Activated gamma-delta T cell (primary cell): ENCODE results near the gene RNF4.
"Not testable (repeated sequence)": the region's sequence is repeated elsewhere in the genome, so short reads cannot be mapped to it uniquely, and the experiment has no call there.

Experiments used
- DNase-seq: peaks from one replicate; lab custom pipeline; 2025; lab: John Stamatoyannopoulos, UW

RNF4 gene

DNA sequence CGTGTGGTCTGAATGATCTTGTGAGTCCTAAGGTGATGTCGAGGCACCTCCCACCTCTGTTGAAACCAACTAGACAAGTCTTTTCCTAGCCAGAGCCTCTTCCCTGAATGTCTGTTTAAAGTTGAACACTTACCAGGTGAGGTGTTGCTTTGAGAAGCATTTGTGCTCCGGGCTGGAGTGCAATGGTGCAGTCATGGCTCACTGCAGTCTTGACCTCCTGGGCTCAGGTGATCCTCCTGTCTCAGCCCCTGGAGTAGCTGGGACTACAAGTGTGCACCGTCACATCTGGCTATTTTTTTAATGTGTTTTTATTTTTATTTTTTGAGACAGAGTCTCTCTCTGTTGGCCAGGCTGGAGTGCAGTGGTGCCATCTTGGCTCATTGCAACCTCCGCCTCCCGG is 18.1 kb downstream of the RNF4 start:
- no peak for DNase-seq

DNA sequence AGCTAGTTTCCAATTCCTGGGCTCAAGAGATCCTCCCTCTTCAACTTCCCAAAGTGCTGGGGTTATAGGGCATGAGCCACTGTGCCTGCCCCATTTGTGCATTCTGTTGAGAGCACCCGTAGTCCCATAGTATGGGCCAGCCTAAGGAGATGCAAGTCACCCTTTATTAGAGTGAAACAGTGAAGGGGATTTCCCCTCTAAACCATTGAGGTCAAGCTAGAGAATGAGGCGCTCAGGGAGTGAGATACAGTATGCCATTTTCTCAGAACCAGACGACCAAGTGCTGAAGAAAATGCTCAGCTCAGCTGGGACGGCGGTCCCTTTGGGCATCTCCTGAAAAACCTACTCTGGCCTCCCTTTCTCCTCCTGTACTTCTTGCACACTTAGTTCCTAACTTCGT is 18.7 kb downstream of the RNF4 start:
- no peak for DNase-seq

DNA sequence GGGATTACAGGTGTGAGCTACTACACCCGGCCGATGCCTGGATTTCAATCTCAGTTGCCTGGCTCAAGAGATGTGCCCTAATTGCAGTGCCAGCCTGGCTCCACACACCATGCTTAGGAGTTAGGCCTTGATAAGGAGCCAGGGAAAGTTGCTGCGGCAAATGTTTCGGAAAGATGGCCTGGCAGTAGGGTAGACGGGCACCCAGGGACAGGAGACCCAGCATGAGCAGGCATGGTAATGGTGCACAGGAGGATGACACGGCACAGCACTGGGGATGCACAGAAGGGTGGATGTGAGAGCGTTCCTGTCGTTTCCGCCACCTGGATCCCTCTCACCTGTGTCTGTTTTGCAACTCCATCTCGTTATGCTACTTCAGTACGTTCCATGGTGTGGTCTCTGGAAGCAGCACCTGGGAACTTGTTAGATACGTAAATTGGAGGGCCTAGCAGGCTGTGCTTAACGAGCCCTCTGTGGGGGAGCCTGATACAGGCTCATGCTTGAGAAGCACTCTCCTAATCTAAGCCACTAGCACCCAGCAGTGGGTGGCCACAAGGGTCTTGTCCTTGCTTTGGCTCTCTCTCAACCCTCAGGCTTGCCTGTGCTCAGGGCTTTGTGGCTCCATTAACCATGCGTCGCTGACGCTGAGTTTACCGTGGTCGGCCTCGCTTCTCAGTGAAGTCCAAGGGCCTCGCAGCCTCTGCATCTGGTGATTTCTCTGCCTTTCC is 20.3 kb downstream of the RNF4 start:
- no peak for DNase-seq

DNA sequence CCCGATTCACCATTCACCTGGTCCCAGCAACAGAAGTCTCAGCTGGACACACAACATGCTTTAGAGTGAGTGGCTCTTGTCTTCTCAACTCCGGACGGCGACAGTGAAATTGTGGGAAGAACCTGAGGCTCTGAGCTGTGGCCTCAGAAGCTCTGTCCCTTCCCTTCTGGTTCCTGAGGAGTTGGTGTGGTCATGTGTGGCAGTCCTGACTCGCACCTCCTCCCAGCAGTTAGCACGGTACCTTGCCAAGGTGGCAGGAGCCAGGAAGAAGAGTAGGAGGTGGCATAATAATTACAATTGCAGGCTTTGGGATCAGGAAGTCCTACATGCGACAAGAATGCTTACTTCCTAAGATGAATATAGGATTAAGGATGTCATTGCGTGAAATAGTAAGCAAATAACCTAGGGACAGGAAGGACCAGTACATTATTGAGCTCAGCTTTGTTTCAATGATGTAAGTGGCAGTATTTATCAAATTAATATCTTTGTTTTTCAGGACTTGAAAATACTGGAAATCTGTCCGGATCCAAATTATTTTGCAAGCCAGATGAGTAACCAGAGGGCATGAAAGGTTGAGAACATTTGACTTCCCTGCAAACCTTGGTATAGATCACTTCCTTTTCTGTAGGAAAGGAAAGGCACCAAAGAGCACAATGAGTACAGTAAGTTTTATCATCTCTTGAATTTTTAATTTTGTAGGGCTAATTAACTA is 21.1 kb downstream of the RNF4 start:
- DNase-seq: no peak

DNA sequence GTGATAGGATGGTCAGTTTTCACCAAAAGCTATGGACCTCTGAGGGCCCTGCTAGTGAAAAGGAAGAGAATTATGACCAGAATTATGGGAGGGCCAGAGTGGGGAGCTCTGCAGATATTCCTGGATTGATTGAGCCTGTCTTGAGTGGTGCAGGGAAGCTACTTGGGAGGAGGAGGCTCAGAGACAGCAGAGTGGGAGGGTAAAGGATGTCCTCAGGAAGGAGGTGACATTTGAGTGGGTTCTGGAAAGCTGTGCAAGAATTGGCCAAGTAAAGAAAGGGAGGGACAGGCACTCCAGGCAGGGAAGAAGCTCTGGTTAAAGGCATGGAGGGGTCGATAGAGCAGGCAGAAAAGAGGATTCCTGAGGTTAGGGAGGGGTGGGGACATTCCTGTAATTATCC is 24.1 kb downstream of the RNF4 start:
- no peak for DNase-seq

DNA sequence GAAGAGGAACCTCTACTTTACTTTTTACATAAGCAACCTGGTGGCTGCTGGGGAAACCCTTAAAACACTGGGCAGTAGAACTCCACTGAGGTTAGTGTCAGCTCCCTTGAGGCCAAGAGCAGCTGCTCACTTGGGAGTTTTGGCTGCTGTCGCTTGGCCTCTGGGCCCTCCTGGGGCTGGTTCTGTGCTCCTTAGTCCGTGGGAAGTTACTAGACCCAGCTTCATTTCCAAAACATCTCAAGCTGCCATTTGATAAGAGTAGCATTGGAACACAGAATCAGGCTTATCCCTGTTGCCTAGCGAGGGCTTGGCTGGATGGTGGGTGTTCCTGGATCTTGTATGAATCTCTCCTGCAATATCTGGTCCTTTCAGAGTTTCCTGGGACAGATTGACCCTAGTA is 26.1 kb downstream of the RNF4 start:
- DNase-seq: no peak

DNA sequence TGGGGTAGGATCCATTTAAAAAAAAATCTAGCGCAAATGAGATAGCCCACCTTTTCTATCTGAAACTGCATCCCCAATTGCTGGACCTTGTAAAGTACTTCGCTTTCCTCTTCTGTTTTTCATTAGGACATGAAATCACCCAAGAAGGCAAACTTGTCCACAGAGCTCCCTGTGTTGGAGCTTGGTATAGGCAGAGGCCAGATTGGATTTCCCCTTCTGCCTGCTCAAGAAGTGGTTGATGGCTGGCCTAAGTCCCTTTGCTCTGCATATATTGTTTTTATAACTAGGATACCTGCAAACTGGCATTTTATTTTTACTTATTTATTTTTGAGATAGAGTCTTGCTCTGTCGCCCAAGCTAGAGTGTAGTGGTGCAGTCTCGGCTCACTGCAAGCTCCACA is 28.4 kb downstream of the RNF4 start:
- no peak for DNase-seq

DNA sequence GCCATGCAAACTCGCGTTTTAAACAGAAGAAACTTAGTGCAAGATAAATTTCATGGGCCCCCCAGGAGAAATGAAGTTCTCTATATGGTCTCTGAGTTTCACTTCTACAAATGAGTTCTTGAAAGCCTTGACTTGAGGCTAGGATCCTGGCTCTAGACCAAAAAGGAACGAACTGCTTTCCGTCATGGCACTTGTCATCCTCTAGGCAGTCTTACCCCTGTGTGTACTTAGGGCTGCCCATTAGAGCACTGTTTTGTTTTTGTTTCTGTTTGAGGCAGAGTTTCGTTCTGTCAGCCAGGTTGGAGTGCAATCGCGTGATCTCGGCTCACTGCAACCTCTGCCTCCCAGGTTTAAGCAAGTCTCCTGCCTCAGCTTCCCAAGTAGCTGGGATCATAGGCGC is 29.0 kb downstream of the RNF4 start:
- DNase-seq: no peak

DNA sequence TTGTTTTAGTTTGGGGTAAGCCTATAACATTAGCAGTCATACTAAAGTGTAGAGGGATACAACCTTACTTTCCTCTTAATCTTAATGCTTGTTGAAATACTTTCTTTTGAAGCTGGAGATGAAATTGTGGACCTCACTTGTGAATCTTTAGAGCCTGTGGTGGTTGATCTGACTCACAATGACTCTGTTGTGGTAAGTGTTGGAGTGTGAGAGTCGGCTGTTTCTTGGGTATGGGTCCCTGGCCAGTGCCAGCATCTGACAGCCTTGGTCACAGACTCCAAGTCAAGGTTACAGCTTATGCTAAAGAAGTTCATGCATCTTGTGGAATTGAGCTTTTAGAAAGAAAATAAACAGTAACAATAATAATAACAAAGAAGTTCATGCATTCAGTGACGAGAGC is 31.6 kb downstream of the RNF4 start:
- no peak for DNase-seq

DNA sequence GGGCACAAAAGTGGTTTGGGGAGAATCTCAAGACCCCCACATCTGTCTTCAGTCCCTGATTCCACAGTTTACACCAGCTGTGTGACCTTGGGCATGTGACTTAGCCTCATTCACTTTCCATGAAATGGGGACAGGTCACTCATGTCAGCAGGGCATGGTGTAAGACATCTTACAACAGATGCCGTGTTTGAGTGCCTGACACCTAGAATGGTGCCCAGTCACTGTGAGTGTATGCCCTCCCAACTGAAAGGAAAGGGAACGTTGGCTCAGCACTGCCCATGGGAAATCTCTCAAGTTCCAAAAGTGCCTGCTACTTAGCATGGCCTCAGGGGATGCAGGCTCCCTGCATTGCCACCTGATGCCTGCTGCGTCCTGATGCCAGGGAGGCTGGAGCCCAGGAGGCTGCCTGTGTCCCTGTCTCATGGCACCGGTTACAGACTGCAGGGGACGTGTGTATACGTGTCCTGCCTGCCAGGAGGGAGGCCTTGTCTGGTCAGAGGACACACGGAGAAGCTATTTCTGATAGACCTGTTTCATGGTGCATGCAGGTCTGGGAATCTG is 32.2 kb downstream of the RNF4 start:
- DNase-seq: no peak

DNA sequence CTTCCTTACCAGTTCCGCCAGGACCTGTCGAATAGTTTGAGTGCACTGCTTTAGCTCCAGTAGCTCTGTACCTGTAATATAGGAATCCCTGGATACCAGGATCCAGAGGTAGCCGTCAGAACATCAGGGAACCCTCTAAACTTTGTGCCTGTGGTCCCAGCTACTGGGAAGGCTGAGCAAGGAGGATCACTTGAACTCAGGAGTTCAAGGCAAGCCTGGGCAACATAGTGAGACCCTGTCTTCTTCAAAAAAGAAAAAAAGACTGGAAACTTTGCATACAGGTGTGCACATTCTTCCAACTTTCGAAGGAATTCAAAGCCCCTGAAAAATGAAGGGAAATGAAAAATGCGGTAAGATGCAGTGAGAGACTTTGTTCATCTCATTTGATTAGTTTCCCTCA is 34.9 kb downstream of the RNF4 start:
- no peak for DNase-seq

DNA sequence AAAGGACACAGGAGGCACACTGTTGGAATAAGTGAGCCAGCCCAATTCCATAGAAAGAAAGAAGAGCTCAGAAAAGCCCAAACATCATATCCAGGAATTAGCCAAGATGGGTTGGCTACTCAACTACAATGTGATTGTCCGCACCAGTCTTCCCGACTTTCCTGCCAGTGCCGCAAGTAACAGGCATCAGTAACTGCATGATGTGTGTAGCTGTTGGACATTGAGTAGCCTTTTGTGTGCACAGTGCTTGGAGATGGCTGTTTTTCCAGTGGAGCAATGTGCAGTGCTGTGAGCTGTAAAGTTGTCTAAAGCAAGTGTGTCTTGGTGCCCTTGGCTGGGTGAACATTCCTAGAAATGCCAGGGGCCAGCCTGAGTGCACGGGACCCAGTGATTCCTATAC is 38.4 kb downstream of the RNF4 start:
- no peak for DNase-seq

DNA sequence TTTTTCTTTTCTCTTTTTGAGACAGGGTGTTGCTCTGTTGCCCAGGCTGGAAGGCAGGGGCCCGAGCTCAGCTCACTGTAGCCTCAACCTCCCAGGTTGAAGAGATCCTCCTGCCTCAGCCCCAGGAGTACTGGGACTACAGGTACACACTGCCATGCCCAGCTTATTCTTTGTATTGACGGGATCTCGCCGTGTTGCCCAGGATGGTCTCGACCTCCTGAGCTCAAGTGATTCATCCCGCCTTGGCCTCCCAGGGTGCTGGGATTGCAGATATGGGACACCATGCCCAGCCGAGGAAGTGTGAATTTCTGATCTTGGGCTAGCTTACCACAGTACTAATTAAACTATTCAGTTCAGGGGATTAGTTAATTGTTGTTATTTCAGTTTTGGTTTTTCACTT is 38.9 kb downstream of the RNF4 start:
- DNase-seq: no peak

DNA sequence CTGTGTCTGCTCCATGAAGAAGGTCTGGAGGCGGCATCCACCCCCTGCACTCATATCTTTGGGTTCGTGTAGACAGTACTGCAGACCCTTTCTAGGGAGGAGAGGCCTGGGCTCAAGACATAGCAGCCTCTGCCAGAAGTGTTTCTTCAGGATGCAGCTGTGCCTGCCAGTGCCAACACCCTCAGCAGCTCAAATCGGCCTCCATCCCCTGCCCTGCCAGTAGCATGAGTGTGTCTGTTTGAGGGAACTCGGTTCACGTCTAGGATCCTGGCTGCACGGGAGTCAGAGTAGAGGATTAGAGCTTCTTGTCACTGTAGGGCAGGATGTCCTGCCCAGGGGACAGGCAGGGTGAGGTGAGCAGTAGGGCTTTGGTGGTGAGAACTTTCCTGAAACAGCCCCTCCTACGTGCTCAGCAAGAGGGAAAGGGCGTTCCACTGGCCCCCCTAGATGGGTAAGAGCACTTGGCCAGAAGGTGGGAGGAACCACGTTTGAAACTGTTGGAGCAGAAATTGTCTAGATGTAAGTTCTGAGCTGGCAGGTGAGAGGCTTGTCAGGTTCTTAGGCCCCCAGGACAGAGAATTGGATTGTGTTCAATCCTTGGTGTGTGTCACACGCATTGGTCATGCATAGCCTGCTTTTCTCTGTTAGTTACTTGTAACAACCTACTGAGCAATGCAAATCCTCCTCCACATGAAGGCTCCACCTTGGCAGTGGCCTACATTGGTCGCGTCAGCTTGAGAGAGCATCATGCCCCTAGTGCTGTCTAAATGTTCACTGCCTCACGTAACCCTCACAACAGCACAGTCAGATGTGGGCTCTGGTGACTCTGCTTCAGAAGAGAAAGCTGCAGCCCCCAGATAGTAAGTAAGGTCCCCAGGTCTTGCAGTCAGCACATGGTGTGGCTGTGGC is 41.7 kb downstream of the RNF4 start:
- DNase-seq: no peak

DNA sequence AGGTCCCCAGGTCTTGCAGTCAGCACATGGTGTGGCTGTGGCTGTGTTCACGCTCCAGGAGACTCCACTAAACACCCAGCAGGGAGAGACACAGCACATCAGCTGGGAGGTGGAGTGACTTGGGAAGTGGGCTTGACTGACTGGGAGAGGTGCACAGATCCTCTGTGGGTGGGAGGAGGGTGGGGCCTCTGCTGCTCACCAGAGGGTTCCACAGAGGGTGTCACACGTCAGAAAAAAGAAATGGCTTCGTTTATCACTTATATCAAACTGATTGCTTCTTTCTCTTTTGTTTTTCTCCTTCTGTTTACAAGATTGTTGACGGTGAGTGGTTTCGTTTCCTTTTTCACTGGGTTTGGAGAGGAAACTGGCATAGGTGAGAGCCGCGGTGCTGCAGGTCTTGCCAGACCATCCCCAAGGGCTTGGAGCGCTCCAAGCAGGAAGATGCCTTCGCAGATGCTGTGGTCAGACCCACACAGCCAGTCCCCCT is 42.8 kb downstream of the RNF4 start:
- DNase-seq: no peak

DNA sequence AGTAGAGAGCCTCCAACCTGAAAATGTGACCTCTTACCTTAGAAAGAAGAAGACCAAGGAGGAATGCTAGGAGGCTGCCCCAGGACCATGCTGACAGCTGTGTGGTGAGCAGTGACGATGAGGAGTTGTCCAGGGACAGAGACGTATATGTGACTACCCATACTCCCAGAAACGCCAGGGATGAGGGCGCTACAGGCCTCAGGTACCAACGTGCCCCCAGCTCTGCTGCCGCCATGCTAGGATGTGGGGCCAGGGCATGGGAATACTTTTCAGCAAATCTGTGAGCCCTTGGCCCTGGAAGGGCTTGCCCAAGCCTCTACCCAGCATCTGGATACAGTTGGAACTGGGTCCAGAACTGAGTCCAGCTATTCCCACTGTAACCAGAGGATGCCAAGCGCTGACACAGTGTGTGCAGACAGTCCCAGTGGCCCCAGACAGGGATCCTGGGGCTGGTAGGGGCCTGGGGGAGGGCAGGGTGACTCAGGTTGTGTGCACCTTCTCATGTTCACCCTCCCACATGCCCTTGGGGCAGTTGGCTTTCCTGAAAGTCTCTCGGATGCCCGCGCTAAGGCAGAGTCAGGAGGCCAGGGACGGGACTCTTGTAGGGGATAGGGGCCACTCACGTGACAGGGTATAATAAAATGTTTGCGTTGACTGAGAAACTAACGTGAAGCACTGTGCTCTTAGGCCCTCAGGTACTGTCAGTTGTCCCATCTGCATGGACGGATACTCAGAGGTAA is 43.7 kb downstream of the RNF4 start:
- no peak for DNase-seq

DNA sequence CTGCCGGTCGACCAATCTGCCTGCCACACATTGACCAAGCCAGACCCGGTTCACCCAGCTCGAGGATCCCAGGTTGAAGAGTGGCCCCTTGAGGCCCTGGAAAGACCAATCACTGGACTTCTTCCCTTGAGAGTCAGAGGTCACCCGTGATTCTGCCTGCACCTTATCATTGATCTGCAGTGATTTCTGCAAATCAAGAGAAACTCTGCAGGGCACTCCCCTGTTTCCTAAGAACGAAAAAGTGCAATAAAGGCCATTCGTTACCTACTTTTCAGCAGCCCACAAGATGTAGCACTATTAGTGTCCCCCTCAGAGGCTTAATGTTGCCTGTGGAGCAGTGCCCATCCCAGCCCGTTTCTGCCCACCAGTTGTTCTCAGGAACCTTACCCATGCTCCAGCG is 45.3 kb downstream of the RNF4 start:
- not testable (repeated sequence) for DNase-seq

DNA sequence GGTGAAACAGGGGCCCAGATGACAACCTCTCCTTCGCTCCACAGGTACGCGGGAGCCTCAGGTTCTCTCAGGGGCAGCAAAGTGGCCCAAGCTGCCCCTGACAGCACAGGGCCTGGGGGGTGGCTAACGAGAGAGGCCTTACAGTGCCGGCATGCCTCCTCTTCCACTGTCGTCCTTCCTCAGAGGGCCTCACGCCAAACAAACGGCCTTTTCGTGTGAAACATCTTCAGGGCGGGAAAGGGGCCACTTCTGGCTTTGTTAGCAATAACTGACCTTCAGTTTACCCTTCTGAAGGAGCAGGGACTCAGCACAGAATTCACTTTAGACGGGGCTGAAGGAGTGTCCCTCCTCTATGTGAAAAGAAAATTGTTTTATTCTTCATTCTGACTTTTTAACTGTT is 46.0 kb downstream of the RNF4 start:
- not testable (repeated sequence) for DNase-seq

DNA sequence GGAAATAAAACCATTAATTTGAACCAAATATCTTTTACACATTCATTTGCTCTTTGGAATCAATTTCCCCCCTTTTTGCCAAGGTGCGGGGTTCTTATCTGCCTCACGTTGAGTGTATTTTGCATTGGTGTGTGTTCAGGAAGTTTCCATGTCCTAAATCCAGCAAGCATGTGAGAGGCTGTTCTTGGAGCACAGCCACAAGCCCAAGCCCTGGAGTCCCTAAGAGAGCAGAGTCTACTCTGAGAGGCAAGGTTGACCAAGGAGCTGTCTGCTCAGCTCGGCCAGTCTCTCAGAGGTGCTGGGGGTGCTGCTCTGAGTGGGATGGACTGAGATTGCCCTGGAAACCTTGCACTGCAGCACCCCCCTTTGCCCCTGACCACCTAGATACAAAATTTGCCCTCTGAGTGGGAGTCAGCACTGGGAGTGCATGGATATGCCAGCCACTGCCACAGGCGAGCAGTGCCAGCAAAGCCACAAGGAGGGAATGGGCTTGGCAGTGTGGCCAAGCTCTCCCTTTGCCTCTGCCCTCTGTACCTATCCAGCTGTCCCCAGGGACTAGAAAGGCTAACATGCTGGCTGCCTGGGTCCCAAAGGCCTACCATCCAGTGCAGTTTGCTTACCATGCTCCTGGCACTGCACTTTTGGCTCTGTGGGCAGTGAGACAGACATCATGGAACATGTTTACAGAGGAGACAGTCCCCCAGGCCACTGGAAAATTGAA is 47.1 kb downstream of the RNF4 start:
- no peak for DNase-seq

DNA sequence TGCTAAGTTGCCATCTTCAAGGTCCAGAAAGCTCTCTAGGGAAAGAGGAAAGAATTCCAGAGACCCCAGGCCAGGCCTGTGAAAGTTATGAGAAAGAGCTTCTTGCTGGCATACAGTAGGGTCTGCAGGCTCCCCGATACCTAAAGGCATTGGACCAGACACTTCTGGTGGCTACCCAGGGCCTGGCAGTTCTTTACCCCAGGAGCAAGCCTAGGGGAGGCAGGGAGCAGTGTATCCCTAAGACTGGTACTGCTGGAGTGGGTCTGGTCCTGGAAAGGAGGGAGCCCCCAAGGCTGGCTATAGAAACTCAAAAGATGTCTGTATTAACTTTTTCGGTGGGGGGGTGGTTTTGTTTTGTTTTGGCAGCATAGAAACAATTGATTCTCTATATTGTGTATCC is 47.7 kb downstream of the RNF4 start:
- no peak for DNase-seq

DNA sequence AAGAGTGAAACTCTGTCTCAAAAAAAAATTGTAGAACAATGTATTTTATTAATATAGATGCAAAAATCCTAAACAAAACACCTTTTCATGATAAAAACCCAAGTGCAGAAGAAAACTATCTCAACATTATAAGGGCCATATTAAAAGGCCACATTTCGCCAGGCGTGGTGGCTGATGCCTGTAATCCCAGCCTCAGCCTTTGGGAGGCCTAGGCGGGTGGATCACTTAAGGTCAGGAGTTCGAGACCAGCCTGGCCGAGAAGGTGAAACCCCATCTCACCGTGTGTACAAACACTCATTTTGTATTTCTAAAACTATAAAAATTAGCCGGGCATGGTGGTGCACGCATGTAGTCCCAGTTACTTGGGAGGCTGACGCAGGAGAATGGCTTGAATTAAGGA is 57.7 kb downstream of the RNF4 start:
- DNase-seq: no peak
